Measurements from ENCODE around the gene EPM2AIP1. TPM values are rescaled to one million over a fixed set of nuclear protein-coding genes. Genes with fewer than 3 reads are reported as not detected.
"Not testable (repeated sequence)": the region's sequence is repeated elsewhere in the genome, so short reads cannot be mapped to it uniquely, and the experiment has no call there.

The EPM2AIP1 gene
- total RNA-seq, 1 experiment from 2014 or later = 8.7 TPM

DNA sequence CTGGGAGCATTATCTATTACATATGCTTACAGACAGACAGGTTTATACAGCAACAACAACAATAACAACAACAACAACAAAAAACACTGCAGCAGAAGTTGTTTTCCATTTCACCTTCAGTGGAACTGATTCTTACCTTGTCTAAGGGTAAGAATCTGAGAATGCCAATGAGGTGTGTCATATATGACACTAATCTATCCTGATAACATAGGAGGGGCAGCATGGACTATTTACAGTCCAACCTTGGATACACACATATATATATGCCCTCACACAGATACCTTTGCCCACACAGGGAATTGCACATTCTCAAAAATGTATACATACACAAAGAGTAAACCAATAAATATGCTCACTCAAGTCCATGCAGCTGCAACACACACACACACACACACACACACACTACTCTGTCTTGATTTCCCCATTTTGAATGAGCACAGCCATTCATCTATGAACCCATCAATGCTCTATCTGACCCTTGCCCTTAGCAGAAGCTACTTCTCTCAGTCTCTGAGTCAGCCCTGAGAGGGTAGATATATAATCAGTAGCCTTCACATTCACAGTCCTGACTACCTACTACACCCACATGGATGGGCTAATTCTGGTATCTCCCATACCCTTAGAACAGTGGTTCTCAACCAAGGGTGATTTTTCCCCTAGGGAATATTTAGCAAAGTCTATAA lies 38.3 kb downstream of the EPM2AIP1 start:
- RAD21 ChIA-PET (ENCODE audit: low non-redundant PET in 1 of 2, low total read pairs in 2 of 2, uncharacterized antibody in 2 of 2, unreplicated experiment in 2 of 2) = no interaction called here
- no peaks in the 10 kb centered on the region for H3K9me3 ChIP-seq (ENCODE audit: control insufficient read depth in 1 of 2, insufficient read depth in 1 of 2, low read depth in 1 of 2, low read length in 2 of 2)
- H2AFZ ChIP-seq (ENCODE audit: low read depth, low read length, poor library complexity, severe bottlenecking) = no peak overlapping the region
- H3K79me2 ChIP-seq (ENCODE audit: insufficient read depth, low read length) = no peaks in the 10 kb centered on the region
- no peak overlapping the region for H3K4me2 ChIP-seq (ENCODE audit: low read length)
- H3K27ac ChIP-seq (ENCODE audit: low read depth, low read length) = no peak overlapping the region
- POLR2A ChIA-PET = no interaction called here
- CTCF ChIA-PET = no interaction called here
- ATAC-seq = no peak
- no peak overlapping the region for H3K9ac ChIP-seq (ENCODE audit: low read length)
- TF ChIP-seq CEBPB (IDR thresholded peaks at IDR 0.05; ENCODE audit: low read depth) (no peak), JUND (IDR thresholded peaks at IDR 0.05) (no peak), TCF7L2 (IDR thresholded peaks at IDR 0.05; ENCODE audit: borderline replicate concordance, extremely low read depth, insufficient read depth, insufficient read length) (no peak), ZFX (IDR thresholded peaks at IDR 0.05) (no peak), CBX3 (IDR thresholded peaks at IDR 0.05; ENCODE audit: low read depth) (no peak)
- TF ChIP-seq, protein P1, sequence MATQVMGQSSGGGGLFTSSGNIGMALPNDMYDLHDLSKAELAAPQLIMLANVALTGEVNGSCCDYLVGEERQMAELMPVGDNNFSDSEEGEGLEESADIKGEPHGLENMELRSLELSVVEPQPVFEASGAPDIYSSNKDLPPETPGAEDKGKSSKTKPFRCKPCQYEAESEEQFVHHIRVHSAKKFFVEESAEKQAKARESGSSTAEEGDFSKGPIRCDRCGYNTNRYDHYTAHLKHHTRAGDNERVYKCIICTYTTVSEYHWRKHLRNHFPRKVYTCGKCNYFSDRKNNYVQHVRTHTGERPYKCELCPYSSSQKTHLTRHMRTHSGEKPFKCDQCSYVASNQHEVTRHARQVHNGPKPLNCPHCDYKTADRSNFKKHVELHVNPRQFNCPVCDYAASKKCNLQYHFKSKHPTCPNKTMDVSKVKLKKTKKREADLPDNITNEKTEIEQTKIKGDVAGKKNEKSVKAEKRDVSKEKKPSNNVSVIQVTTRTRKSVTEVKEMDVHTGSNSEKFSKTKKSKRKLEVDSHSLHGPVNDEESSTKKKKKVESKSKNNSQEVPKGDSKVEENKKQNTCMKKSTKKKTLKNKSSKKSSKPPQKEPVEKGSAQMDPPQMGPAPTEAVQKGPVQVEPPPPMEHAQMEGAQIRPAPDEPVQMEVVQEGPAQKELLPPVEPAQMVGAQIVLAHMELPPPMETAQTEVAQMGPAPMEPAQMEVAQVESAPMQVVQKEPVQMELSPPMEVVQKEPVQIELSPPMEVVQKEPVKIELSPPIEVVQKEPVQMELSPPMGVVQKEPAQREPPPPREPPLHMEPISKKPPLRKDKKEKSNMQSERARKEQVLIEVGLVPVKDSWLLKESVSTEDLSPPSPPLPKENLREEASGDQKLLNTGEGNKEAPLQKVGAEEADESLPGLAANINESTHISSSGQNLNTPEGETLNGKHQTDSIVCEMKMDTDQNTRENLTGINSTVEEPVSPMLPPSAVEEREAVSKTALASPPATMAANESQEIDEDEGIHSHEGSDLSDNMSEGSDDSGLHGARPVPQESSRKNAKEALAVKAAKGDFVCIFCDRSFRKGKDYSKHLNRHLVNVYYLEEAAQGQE (IDR thresholded peaks at IDR 0.05; ENCODE audit: low read depth) = no peak
- TF ChIP-seq, protein P2, sequence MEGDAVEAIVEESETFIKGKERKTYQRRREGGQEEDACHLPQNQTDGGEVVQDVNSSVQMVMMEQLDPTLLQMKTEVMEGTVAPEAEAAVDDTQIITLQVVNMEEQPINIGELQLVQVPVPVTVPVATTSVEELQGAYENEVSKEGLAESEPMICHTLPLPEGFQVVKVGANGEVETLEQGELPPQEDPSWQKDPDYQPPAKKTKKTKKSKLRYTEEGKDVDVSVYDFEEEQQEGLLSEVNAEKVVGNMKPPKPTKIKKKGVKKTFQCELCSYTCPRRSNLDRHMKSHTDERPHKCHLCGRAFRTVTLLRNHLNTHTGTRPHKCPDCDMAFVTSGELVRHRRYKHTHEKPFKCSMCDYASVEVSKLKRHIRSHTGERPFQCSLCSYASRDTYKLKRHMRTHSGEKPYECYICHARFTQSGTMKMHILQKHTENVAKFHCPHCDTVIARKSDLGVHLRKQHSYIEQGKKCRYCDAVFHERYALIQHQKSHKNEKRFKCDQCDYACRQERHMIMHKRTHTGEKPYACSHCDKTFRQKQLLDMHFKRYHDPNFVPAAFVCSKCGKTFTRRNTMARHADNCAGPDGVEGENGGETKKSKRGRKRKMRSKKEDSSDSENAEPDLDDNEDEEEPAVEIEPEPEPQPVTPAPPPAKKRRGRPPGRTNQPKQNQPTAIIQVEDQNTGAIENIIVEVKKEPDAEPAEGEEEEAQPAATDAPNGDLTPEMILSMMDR (IDR thresholded peaks at IDR 0.05 in 2 of 3, conservative IDR thresholded peaks at IDR 0.05 in 1 of 3; ENCODE audit: borderline replicate concordance in 1 of 3, insufficient read depth in 1 of 3, low read depth in 2 of 3, low read length in 2 of 3) = no peak
- H3K36me3 ChIP-seq (ENCODE audit: control insufficient read depth in 1 of 2, insufficient read depth in 2 of 2, low read length in 2 of 2) = no peaks in the 10 kb centered on the region
- no peak for DNase-seq (ENCODE audit: low read depth, low spot score)
- H3K4me3 ChIP-seq (replicated peaks in 1 of 2; ENCODE audit: low read depth in 1 of 2, low read length in 2 of 2) = no peak overlapping the region
- intact Hi-C loops (cut with micrococcal nuclease) = loop anchor here (5.0 to 10.0 kb wide), 2 partner anchors 140 to 212 kb away; no protein-coding TSS in a partner anchor
- H3K27me3 ChIP-seq (ENCODE audit: insufficient read depth, low read length) = no peaks in the 10 kb centered on the region
- no TSS peak for BruUV-seq (replicated peaks)
- no peaks in the 10 kb centered on the region for H3K9me2 ChIP-seq (ENCODE audit: insufficient read depth)
- peaks cover 0 to 8% of the 10 kb centered on the region in 2 experiments; a peak in 2 of 4 replicates for H3K4me1 ChIP-seq (ENCODE audit: control insufficient read depth in 1 of 2, insufficient read depth in 2 of 2, low read length in 2 of 2)
- no peaks in the 10 kb centered on the region for H4K20me1 ChIP-seq (ENCODE audit: insufficient read depth)

DNA sequence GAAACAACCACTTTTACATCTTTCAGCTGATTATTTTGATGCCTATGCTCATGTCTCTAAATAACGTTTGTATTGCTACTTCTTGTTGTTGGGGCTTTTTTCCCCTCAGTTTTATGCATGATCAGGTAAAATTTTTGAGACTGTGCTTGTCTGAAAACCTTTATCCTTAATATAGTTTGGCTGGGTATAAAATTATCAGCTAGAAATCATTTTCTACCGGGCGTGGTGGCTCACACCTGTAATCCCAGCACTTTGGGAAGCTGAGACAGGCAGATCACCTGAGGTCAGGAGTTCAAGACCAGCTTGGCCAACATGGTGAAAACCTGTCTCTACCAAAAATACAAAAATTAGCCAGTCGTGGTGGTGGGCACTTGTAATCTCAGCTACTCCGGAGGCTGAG lies 45.1 kb downstream of the EPM2AIP1 start:
- H3K79me2 ChIP-seq (ENCODE audit: insufficient read depth, low read length); RAD21 ChIA-PET (ENCODE audit: low non-redundant PET in 1 of 2, low total read pairs in 2 of 2, uncharacterized antibody in 2 of 2, unreplicated experiment in 2 of 2); ATAC-seq; H4K20me1 ChIP-seq (ENCODE audit: insufficient read depth); H3K9me2 ChIP-seq (ENCODE audit: insufficient read depth); intact Hi-C loops (cut with micrococcal nuclease); H2AFZ ChIP-seq (ENCODE audit: low read depth, low read length, poor library complexity, severe bottlenecking); H3K4me2 ChIP-seq (ENCODE audit: low read length); BruUV-seq (replicated peaks); H3K9ac ChIP-seq (ENCODE audit: low read length); H3K4me1 ChIP-seq (ENCODE audit: control insufficient read depth in 1 of 2, insufficient read depth in 2 of 2, low read length in 2 of 2); H3K27me3 ChIP-seq (ENCODE audit: insufficient read depth, low read length); H3K36me3 ChIP-seq (ENCODE audit: control insufficient read depth in 1 of 2, insufficient read depth in 2 of 2, low read length in 2 of 2); DNase-seq (ENCODE audit: low read depth, low spot score); H3K4me3 ChIP-seq (replicated peaks in 1 of 2; ENCODE audit: low read depth in 1 of 2, low read length in 2 of 2); H3K27ac ChIP-seq (ENCODE audit: low read depth, low read length): not testable (repeated sequence)
- POLR2A ChIA-PET = interaction anchor here (1.1 kb wide), 1 partner anchor 10 kb away, joined by 3 read pairs; no protein-coding TSS in a partner anchor
- CTCF ChIA-PET = interaction anchor here (1.0 kb wide), 1 partner anchor 11 kb away, joined by 4 read pairs; no protein-coding TSS in a partner anchor
- peaks cover 7 to 11% of the 10 kb centered on the region in 2 experiments; a peak in 3 of 4 replicates for H3K9me3 ChIP-seq (ENCODE audit: control insufficient read depth in 1 of 2, insufficient read depth in 1 of 2, low read depth in 1 of 2, low read length in 2 of 2)
